ENCODE measurements around the gene TXNDC8.

- TF ChIP-seq CTCF (IDR thresholded peaks at IDR 0.05; ENCODE audit: borderline replicate concordance, extremely low read depth, low read length, poor library complexity, severe bottlenecking) (no peak), EZH2 (IDR thresholded peaks at IDR 0.05; ENCODE audit: borderline replicate concordance, low read depth, low read length, severe bottlenecking) (no peak)
Observed at GRCh38 chr9:110258690-110259091, 79.0 kb downstream of the TXNDC8 start.
